ENCODE data around the gene ANKDD1B. TPM values are rescaled to one million over a fixed set of nuclear protein-coding genes. Genes with fewer than 3 reads are reported as not detected.

ANKDD1B gene
- total and polyA plus RNA-seq, 9 of the 15 experiments (the other 6 are each of a cell fraction or from before 2014, with no cell fraction given) = 0.04 to 0.29 (median 0.18) TPM; not detected in 1

DNA sequence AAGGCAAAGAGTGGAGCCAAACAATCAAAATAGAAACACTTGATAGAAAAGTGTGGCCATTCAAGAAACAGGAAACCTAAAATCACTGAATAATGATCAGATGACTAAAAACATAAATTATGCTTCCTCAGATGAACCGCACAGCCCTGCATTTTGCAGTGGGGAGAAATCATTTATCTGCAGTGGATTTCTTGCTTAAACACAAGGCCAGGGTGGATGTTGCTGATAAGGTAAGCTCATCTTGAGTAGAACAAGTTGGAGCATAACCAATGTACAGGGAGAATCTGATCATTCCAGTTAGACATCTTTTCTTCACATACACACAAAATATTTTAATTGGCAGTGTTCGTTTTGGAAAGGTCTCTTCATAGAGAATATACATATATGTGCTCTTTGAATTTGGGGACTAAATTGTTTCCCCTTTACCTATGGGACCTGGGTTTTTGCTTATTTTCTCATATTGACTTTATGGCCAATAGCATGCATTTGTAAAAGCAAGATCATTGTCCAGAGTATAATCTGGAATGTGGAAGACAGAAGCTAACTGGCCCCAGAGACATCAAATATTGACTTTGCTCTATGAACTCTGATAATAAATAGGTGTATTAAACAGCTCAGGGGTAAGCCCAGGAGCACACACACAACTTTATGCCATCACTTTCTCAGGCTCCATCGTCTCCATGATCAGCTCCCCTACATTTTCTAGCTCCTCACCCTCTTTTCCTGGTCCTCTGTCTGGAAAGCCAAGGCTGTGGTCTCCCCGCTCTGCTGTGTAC, 9.1 kb downstream of the ANKDD1B start (continued):
- no peak for TF ChIP-seq GTF2A2 (tag; IDR thresholded peaks at IDR 0.05)
- TF ChIP-seq ZNF507 (tag; conservative IDR thresholded peaks at IDR 0.05) = no peak
- TF ChIP-seq CBX8 (IDR thresholded peaks at IDR 0.05; ENCODE audit: borderline replicate concordance, extremely low read depth, low read depth, low read length, poor library complexity, severe bottlenecking) = no peak
- TF ChIP-seq SP1 (CRISPR knock-in tag; IDR thresholded peaks at IDR 0.05) = no peak
- no peak for TF ChIP-seq ZNF133 (CRISPR knock-in tag; IDR thresholded peaks at IDR 0.05)
- TF ChIP-seq ETS2 (tag; IDR thresholded peaks at IDR 0.05; ENCODE audit: borderline replicate concordance, poor library complexity, severe bottlenecking) = no peak
- no peak for TF ChIP-seq ZNF224 (CRISPR knock-in tag; IDR thresholded peaks at IDR 0.05)
- TF ChIP-seq MAFK (IDR thresholded peaks at IDR 0.05; ENCODE audit: low read length) = no peak
- TF ChIP-seq UBTF (IDR thresholded peaks at IDR 0.05; ENCODE audit: borderline replicate concordance in 1 of 2, low read depth in 2 of 2, low read length in 2 of 2) = no peak
- no peak for TF ChIP-seq KLF10 (CRISPR knock-in tag; IDR thresholded peaks at IDR 0.05)
- TF ChIP-seq CBFA2T2 (conservative IDR thresholded peaks at IDR 0.05) = peak; percentile 64
- TF ChIP-seq ZNF740 (CRISPR knock-in tag; IDR thresholded peaks at IDR 0.05) = no peak
- no peak for TF ChIP-seq ZNF740 (tag; IDR thresholded peaks at IDR 0.05)
- TF ChIP-seq, protein P1, sequence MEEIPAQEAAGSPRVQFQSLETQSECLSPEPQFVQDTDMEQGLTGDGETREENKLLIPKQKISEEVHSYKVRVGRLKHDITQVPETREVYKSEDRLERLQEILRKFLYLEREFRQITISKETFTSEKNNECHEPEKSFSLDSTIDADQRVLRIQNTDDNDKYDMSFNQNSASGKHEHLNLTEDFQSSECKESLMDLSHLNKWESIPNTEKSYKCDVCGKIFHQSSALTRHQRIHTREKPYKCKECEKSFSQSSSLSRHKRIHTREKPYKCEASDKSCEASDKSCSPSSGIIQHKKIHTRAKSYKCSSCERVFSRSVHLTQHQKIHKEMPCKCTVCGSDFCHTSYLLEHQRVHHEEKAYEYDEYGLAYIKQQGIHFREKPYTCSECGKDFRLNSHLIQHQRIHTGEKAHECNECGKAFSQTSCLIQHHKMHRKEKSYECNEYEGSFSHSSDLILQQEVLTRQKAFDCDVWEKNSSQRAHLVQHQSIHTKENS (CRISPR knock-in tag; IDR thresholded peaks at IDR 0.05) = no peak
- no peak for TF ChIP-seq ZNF354B (CRISPR knock-in tag; IDR thresholded peaks at IDR 0.05)
- peak in 1 of 2 experiments; percentile 15; a peak in 1 of 4 replicates for TF ChIP-seq TRIM24 (IDR thresholded peaks at IDR 0.05)
- TF ChIP-seq HNRNPUL1 (IDR thresholded peaks at IDR 0.05; ENCODE audit: low read length) = no peak
- no peak for TF ChIP-seq EGR1 (conservative IDR thresholded peaks at IDR 0.05)
- TF ChIP-seq, protein P2, sequence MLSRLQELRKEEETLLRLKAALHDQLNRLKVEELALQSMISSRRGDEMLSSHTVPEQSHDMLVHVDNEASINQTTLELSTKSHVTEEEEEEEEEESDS (CRISPR knock-in tag; IDR thresholded peaks at IDR 0.05) = no peak
- no peak for TF ChIP-seq MLX (CRISPR knock-in tag; conservative IDR thresholded peaks at IDR 0.05)
- TF ChIP-seq LARP7 (IDR thresholded peaks at IDR 0.05) = no peak
- TF ChIP-seq CREBBP (IDR thresholded peaks at IDR 0.05; ENCODE audit: low read depth, low read length) = no peak
- TF ChIP-seq XRCC4 (IDR thresholded peaks at IDR 0.05; ENCODE audit: extremely low read depth, insufficient read depth, insufficient read length) = no peak

All from K562 (cell line).